ENCODE results near the gene MRS2.
"Not testable (repeated sequence)": the region's sequence is repeated elsewhere in the genome, so short reads cannot be mapped to it uniquely, and the experiment has no call there.

GRCh38 chr6:24384369-24385130, 18.2 kb upstream of the MRS2 start:
- not testable (repeated sequence) for TF ChIP-seq ARNT (IDR thresholded peaks at IDR 0.05); NFRKB (IDR thresholded peaks at IDR 0.05); HDGF (IDR thresholded peaks at IDR 0.05; ENCODE audit: borderline replicate concordance); SP1 (IDR thresholded peaks at IDR 0.05); SUZ12 (IDR thresholded peaks at IDR 0.05); L3MBTL2 (conservative IDR thresholded peaks at IDR 0.05); FOXK2 (IDR thresholded peaks at IDR 0.05); TARDBP (IDR thresholded peaks at IDR 0.05)

Data from HEK293T (cell line).